COR-L47 (cell line): Measurements from ENCODE around the gene TMCO4.
A peak's percentile ranks its signal among the peaks of the same experiment; 100 is the strongest.

Source experiments
- DNase-seq: peaks from one replicate; lab custom pipeline; 2025; lab: John Stamatoyannopoulos, UW

Gene TMCO4

DNA sequence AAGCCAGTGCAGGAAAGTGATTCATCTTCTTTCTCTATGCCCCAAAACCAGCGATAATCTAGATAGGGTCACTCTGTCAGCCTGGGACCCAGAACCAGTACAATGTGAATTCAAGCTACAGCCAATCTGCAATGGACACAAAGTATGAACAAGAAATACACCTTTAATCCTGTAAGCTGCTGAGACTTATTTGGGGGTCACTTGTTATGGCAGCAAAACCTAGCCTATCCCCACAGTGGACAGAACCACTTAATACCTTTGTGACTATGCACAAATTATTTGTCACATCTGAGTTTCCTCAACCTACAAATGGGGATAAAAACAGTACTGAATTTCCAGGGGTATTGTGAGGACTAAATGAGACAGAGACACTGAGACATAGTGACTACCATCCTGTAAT lies 50.0 kb downstream of the TMCO4 start:
- no peak for DNase-seq

DNA sequence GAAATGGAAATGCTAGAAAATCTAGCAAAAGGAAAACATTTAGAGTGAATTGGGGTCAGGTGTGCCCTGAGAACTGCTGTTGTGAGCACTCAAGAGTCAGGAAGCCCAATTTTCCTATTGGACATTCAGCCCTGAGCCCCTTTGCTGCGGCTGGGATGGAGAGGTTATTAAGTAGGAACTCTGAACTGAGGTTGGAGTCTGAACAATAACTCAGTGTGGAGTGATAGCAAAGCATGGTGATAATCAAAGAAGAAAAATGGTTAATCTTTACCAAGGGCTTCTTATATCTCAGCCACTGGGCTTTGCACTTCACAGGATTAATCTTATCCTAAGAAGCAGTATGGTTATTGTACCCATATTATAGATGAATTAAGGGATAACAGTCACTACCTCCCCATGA lies 52.0 kb downstream of the TMCO4 start:
- DNase-seq: no peak

DNA sequence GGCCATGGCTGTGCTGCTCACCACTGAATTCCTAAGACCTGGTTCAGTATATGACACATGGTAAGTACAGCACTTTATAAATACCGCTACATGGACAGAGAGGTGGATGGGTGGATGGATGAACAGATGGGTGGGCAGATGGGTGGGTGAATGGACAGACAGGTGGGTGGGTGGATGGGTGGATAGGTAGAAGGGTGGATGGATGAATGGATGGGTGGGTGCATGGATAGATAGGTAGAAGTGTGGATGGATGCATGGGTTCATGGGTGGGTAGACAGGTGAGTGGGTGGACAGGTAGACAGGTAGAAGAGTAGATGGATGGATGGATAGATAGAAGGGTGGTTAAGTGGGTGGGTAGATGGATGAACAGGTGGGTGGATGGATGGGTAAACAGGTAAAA lies 54.8 kb downstream of the TMCO4 start:
- DNase-seq: no peak

DNA sequence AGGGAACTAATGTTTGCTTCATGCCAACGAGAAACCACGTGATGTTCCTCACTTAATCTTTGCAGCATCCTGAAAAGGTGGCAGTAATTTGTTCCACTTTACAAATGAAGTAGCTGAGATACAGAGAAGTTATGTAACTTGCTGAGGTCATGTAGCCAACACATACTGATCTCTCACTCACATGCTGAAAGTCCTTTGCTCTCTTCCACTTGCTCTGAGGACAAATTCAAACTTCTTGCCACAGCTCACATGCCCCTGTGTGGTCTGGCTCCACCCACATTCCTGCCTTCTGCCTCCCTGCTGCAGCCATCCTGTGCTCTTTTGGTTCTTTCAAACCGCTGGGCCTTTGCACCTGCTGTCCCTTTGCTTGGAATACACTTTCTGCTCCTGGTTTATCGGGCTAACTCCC lies 55.4 kb downstream of the TMCO4 start:
- no peak for DNase-seq

DNA sequence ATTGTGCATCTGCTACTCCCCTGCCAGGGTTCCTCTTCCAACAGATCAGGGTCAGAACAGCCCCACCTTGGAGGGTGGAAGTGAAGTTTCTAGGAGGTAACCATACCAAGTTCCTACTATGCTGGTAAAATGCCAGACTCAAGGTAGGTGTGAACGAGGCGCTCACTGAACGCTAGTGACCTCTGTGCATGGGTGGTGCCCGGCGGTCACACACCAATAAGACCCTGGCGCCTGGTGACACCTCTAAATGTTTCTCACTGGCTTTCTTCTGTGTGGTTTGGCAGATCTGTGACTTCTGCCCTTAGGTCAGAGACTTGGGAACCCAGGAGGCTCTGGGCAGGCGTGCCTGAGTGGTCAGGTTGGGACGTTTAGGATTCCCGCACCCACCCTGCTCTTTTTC lies 55.9 kb downstream of the TMCO4 start:
- no peak for DNase-seq

DNA sequence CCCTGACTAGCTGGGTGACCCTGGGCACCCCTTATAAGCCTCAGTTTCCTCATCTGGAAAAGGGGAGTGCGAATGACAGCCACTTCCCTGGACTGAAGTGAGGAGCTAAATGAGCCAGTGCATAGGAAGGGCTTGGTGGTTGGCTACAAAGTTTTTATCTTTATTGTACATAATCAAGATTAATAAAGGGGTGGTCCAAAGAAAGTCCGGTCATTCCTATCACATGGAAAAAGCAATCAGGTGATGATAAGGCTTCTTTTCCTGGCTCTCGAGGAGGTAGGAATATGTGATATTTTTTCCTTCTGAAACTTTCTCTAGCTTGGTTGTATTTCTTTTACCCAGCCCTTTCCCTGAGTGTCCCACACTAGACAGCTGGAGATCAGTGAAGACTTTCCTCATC lies 56.5 kb downstream of the TMCO4 start:
- no peak for DNase-seq

DNA sequence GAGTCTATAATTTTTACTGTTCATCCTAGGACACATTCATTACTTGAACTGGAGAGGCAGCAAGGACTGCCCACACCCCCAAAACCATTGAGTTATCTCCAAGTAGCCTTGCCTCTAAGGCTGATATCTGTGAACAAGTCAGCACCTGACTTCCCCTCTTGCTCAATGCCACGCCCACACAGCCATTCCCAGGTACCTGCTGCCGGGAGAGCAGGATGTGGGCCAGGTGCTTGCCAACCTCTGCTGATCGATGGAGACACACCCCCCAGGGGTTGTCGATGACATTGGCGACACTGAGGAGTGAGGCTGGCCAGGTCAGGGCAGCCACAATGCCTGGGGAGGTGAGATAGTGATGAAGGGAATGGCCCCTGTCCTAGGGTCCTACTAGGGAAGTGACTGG lies 60.1 kb downstream of the TMCO4 start:
- no peak for DNase-seq

DNA sequence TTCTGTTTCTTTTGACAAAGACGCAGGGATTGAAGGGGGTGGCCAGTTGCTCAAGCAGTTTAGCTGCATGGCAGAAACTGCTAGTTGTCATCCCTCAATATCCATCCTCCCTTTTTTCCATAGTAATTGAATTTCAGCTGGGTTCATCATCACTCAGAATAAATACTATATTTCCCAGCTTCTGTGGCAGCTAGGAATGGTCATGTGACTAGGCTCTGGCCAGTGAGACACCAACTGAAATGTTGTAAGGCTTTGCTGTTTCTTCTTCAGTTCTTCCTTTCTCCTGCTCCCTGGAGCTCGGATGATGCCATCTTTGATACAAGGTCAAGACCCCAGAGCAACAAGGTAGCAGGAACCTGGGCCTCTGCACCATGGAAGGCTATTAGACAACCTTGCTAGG lies 61.0 kb downstream of the TMCO4 start:
- no peak for DNase-seq

DNA sequence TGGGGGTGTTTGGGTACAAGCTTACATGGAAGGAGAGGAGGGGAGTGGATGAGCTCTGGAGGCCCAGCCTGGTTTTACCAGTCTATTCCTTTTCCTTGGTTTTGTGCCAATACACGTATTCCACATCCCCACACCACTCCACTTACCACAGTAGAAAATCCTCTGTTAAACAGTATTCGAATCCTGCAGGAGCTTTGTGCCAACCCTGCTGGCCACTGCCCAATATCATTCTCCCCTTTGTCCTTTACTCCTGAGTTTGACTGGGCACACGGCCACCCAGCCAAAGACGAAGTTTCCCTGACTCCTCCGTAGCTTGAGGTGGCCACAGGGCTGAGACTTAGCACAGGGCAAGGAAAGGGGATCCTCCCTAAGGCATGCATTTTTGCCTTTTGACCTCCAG lies 61.6 kb downstream of the TMCO4 start:
- DNase-seq: no peak

DNA sequence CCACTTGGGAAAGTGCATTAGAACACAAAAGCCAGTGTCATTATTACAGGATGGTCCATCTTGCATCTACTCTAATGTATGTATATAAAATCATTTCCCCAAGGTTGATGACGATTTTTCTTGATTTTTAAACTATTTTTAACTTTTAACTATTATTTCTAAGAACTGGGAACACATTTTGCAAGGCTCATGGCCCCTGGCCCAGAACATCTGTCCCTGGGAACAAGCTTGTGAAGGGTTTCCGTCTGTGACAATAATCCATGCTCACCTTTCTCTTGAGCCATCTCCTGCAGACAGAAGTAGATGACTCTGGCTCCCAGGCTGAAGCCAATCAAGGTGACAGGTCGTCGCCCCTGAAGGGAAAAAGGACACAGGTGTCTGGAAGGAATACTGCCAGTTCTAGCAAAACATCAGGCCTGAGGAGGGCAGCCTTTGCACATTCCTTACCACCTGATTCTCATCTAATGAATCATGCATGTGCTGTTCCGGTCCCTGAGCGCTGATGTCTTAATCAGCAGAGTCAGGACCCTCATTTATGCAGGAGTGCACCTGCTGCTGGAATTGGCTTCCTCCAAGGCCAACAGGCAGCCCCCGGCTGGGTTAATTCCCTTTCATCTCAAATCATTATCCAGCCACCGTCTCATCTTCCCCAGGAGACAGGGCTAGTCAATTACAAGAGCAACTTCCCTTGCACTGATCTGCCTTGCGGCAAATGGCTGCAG lies 62.5 kb downstream of the TMCO4 start:
- peak; percentile 62 for DNase-seq

DNA sequence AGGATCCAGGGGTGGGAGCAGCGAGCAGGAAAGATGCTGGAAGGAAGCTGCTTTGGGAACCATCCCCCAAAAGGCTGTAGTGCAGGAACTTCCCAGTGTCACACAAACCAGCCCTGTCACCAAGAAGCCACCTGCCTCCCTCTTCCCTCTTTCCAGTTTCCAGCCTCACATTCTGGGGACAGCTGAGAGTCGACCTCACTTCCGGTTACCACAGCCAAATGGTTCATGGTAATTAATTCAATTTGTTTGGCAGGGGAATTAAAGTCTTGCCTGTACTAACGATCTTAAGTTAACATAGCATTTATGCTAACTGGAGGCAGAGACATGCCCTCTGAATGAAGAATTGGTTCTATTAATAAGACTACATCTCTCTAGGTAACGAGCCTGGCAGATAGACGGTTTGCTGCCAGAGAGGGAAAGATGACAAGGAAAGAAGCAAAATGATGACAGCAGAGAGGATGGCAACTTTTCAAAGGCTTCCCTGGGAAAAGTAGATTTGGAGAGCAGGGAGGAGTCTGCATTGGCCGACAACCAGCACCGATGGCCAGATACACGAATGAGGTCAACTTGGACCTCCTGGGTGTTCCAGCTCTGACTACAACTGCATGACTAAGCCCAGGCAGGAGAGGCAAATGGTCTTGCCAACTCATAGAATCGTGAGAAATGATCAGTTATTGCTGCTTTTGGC lies 64.1 kb downstream of the TMCO4 start:
- peak; percentile 20 for DNase-seq

DNA sequence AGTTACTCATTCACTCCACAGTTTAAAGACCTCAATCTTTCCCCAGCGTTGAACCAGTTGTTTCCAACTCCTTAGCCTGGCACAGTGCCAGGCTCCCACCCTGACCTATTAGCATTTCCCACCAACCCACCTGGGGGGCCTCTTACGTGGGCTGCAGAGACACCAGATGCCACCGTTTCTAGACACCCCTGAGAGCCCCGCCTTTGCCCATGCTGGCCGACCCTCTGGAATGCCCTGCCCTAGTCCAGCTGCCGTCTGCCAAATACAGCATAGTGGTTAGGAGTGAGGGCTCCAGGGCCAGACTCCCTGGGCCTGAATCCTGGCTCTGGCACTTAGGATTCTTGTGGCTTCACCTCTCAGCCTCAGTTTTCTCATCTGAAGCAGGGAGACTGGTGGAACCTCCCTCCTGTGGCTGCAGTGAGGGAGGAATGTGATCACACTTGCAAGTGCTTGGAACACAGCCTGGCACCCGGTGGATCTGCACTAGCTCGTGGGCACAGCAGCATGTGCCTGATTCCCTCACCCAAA lies 65.2 kb downstream of the TMCO4 start:
- no peak for DNase-seq

DNA sequence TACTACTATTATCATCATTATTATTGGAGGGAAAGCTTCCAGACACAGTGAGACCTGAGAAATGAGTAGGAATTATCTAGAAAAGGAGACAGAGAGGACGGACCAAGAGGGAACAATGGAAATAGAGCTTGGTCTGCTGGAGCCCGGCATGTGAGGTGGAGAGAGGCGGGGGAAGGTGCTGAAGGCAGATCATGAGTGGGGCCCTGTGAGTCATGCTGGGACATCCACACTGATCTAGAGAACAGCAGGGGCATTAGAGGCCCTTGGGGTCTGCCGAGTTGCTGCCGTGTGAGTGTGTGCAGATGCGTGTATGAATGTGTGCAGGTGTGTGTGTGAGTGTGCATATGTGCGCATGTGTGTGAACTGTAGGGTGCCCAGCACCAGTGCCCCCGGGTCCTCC lies 65.7 kb downstream of the TMCO4 start:
- DNase-seq: no peak

DNA sequence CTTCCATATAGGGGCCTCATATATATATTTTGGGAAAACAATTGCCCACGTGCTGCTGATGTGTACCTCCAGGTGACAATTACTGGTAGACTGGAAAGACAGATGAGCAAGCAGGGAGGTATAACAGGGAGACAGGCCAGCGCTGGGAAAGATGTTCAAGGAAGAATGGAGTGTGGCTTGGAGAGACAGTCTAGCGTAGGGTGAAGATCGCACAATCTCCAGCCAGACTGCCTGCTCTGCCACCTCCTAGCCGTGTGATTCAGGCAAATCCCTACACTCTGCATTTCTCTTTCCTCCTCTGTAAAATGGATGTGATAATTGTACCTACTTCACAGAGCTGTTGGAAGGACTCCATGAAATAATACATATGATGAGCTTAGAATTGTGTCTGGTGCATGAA lies 66.1 kb downstream of the TMCO4 start:
- no peak for DNase-seq

DNA sequence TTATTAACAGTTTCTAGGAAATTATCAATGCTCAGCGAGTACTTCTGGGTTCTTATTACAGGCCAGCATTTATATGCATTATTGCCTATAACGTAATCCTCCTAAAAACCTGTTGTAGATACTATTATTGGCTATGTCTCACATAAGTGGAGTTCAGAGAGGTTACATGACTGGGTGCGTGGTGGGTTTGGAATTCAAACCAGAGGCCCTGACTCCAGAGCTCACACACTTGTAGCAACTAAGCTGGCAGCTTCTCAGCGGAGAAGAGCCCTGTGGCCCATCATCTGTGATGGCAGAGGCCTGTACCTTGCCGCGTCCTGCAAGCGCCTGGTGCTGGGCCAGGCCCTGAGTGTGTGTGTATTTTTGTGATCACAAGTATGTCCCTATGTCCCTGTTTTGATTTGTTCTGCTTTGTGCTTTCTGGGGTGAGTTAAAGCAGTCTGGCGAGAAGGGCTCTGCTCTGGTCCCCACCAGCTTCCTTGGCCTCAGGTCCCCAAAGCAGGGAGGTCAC lies 68.3 kb downstream of the TMCO4 start:
- no peak for DNase-seq

DNA sequence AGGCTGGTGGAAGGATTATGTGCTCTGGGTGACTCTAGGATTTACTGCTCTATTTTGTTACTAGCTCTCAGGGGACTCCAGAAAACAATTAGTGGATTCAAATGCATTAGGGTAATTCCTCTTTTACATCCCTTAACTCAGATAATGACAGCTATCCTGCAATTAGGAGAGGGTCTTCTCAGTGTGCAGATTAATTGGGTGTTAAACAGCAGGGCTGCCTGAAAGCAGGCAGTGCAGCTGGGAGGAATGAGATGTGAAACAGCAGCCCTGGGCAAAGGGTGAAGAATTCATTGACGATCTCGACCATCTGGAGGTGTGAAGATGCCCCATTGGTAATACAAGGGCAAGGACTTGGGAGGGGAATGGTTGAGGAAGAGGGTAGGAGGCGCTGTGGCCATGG lies 68.9 kb downstream of the TMCO4 start:
- no peak for DNase-seq

DNA sequence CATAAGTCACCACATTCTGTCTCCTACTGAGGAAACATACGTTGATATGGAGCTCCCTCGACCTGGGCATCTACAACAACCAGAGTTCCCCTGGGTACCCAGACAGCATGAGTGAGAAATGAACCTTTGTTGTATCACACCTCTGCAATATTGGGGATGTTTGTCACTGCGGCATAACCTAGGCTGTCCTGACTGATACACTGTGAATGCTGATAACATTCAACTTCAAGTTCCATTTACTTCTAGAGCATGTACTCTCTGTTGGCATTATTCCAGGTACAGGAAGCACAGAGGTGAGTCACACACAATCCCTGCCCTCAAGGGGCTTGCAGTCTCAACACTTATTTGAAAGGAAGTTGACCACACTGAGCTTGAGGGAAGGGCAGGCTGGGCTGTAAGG lies 69.5 kb downstream of the TMCO4 start:
- no peak for DNase-seq

DNA sequence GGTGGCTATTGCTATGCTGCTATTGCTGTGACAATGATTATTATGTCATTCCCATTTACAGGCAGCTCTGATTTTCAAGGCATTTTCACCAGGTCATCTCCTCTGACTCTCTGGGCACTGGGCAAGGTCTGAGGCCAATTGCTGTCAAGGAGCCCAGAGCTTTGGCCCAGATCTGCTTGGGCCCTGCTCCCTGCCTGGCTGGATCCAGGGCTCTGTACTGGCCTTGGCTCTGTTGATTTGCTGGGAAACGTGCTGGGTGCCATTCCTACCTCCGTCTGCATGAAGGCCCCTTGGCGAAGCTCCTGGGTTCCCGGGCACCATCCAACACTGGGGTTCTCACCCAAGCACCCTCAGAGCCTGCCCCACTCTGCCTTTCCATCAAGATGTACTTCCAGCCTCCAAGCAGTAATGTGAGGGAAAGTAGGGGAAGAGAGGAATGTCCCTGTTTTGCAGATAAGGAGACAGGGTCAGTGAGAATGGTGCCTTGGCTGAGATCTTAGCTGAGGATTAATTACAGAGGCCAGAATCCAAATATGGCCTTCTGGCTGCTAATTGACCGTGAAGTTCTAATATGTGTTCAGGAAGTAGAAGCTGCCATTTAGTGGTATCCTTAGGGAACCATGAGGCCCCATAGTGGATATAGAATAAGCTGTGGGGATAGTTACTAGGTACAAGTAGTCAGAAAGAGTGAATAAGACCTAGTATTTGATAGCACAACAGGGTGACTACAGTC lies 71.1 kb downstream of the TMCO4 start:
- no peak for DNase-seq

DNA sequence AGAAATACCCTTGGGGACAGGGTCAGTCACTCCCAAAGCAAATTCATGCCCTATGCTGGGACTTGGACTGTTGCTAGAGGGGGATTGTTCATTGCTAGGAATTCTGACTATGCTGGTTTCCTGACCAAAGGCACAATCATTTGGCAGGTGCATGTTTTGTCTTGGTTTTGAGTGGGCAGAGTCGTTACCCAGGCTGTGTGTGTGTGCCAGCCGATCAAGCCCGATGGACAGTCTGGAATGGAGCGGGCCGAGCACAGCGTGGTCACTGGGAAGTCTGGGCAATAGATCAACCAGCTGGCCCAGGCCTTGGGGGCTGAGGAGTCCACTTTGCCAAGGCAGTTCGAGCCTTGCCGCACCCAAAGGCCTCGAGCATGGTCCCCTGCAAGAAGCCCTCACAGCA lies 74.1 kb downstream of the TMCO4 start:
- DNase-seq: no peak

DNA sequence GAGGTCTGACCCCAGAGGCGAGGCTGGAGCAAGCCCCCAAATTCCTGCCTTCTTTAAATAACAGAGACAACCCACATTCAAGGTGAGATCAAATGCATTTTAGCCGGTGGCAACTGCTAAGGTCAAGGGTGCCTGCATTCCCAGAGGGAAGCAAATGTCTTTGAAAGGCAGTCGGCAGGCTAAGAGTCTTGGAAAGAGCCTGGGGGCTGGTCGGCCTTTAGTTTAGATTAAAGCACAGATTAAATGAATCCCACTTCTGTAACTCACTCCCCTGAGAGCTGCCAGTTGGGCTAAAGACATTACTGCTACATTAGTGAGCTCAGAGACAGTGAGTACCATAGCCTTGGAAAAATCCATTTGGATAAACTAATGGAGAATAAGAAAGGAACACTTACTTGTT lies 75.8 kb downstream of the TMCO4 start:
- no peak for DNase-seq

DNA sequence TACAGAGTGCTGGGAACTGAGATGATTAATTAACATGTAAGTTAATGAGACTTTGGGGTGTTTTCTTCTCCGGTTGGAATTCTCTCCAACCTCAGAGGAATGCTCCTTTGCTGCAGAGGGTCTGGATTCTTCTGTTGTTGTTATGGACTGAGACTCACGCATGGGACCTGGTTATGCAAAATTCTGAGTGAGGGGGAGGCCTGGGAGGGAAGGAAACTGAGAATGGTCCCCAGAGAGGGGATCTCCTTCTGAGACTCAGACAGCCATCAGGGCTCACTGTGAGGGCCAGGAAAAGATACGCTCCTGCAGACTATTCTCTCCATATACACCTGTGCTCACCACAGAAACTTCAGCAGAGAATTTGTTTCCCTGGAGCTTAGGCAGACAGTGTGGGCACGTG lies 78.7 kb downstream of the TMCO4 start:
- no peak for DNase-seq

DNA sequence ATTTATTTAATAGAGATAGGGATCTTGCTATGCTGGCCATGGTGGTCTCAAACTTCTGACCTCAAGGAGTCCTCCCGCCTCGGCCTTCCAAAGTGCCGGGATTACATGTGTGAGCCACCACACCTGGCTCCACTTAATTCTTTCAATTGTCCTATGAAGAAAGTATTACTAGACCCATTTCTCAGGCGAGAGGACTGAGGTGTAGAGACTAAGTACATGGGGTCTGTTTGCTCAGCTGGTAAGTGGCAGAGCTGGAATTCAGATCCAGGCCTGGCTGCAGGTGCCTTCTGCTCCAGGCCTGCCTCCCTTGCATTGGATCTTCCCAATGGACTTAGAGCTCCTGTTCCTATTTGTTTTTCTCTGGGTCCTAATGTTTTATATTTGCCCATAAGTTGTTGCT lies 79.5 kb downstream of the TMCO4 start:
- no peak for DNase-seq

DNA sequence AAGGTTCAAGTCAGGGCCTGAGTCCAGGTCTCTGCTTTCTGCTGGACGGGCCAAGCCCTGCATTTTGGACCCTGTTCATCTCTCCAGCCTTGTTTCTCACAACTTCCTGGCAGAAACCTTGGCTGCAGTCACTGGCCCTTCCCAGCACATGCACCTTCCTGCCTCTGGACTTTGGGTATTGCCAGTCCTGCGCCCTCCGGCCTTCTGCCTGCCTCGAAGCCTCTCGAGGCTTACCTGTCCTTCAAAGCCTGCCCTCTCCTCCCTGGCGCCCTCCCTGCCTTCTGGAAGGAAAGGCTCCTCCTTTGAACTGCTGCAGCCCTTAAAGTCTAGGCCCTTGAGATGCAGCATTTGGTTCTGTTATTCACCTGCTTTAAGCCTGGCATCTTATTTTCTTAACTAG lies 82.2 kb downstream of the TMCO4 start:
- DNase-seq: no peak
